Stimulated activated effector memory CD8-positive, alpha-beta T cell treated with anti-CD3 and anti-CD28 coated beads, Interleukin-12 subunit alpha, Interleukin-12 subunit beta, amount 100 ng/mL, for 72 hours (primary cell): ENCODE measurements around the gene CRLF2.
"Not testable (repeated sequence)": the region's sequence is repeated elsewhere in the genome, so short reads cannot be mapped to it uniquely, and the experiment has no call there.

ENCODE experiments used
- ATAC-seq: fragments of 150-1000 bp; cut with Tn5 transposase; 2 replicates; pipeline ENCODE4 v1.10.0; 2021
- DNase-seq, 2 donors: peaks; one replicate each; pipeline ENCODE4 v3.0.0; 2021 to 2022; ENCODE audit warnings: low spot score in 2 of 2
- H3K27ac Mint-ChIP-seq: one replicate; pipeline ENCODE4 v1.8.0; 2022; ENCODE audit warnings: mild to moderate bottlenecking, mixed read lengths
- H3K36me3 Mint-ChIP-seq: one replicate; pipeline ENCODE4 v1.8.0; 2022; ENCODE audit warnings: mild to moderate bottlenecking, mixed read lengths
- H3K4me1 Mint-ChIP-seq: one replicate; pipeline ENCODE4 v1.8.0; 2022; ENCODE audit warnings: mixed read lengths
- H3K4me3 Mint-ChIP-seq: one replicate; pipeline ENCODE4 v1.8.0; 2022; ENCODE audit warnings: mild to moderate bottlenecking, mixed read lengths
- H3K9me3 Mint-ChIP-seq: one replicate; pipeline ENCODE4 v1.8.0; 2022; ENCODE audit warnings: mixed read lengths

CRLF2 gene

DNA sequence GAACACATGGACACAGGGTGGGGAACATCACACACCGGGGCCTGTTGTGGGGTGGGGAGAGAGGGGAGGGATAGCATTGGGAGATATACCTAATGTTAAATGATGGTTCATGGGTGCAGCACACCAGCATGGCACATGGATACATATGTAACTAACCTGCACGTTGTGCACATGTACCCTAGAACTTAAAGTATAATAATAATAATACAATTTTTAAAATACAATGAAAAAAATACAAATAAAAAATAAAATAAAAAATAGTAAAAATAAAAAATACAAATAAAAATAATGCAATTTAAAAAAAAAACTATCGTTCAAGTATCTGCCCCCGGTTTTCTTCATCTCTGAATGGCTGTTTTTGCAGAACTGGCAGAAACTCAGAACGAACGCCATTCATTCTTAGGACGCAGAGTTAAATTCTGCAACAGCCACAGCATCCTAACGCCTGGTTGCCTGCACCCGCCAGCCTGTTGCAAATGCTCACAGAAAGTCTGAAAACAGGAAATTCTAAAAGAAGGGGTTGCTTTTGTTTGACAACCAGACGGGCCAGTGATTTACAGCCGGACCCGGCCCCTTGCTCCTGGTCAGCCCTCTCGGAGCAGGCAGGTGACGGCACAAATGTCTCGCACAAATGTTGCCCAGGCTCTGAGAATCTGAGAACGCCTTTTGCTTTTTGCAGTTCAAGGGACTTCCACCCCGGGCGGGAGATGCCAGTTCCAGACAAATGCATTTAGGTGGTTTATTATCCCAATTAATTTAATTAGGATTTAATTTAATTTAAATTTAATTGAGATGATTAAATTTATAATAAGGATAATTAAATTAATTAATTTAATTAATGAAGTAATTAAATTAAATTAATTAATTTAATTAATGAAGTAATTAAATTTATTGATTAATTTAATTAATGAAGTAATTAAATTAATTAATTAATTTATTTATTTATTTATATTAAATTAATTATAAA is 47.8 kb downstream of the CRLF2 start:
- no peak overlapping the region for H3K27ac Mint-ChIP-seq

DNA sequence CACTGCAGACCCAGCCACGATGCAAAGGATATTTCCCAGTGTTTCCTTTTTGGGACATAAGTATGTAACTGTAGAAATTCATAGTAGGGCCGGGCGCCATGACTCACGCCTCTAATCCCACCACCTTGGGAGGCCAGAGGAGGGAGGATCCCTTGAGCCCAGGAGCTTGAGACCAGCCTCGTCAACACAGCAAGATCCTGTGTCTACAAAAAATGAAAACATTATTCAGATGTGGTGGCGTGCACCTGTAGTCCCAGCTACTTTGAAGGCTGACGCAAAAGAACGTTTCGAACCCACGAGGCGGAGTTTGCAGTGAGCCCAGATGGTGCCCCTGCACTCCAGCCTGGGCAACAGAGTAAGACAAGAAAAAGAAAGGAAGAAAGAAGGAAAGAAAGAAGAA is 49.2 kb downstream of the CRLF2 start:
- H3K36me3 Mint-ChIP-seq: peaks cover 15% of the 10 kb centered on the region
- H3K4me3 Mint-ChIP-seq: no peak overlapping the region
- peaks cover 14% of the 10 kb centered on the region for H3K9me3 Mint-ChIP-seq
- peaks cover 24% of the 10 kb centered on the region for H3K4me1 Mint-ChIP-seq
- no peak for ATAC-seq
- no peak overlapping the region for H3K27ac Mint-ChIP-seq
- DNase-seq: peak in 1 of 2 donors; percentile 42

More for the DNA sequence above, 47.8 kb downstream of the CRLF2 start:
- H3K4me1 Mint-ChIP-seq: peaks cover 18% of the 10 kb centered on the region
- DNase-seq (peak in 1 of 2 donors; percentile 49), ATAC-seq (no peak)
- H3K36me3 Mint-ChIP-seq: peaks cover 9% of the 10 kb centered on the region
- H3K4me3 Mint-ChIP-seq: no peak overlapping the region
- peaks cover 10% of the 10 kb centered on the region for H3K9me3 Mint-ChIP-seq

- H3K27ac Mint-ChIP-seq: no peak overlapping the region
- ATAC-seq (no peak), DNase-seq (peak in 1 of 2 donors; percentile 30)
- no peak overlapping the region for H3K4me3 Mint-ChIP-seq
- peaks cover 24% of the 10 kb centered on the region for H3K4me1 Mint-ChIP-seq
- peaks cover 14% of the 10 kb centered on the region for H3K9me3 Mint-ChIP-seq
- peaks cover 15% of the 10 kb centered on the region for H3K36me3 Mint-ChIP-seq
Observed at GRCh38 chrX:1162119-1162916, 50.1 kb downstream of the CRLF2 start.

- H3K4me3 Mint-ChIP-seq: no peak overlapping the region
- ATAC-seq: no peak
- peaks cover 15% of the 10 kb centered on the region for H3K36me3 Mint-ChIP-seq
- peak overlapping the region; percentile 9 for H3K27ac Mint-ChIP-seq
- peaks cover 24% of the 10 kb centered on the region for H3K4me1 Mint-ChIP-seq
- no peak for DNase-seq
- H3K9me3 Mint-ChIP-seq: peaks cover 14% of the 10 kb centered on the region
Observed at GRCh38 chrX:1159548-1159947, 52.9 kb downstream of the CRLF2 start.

DNA sequence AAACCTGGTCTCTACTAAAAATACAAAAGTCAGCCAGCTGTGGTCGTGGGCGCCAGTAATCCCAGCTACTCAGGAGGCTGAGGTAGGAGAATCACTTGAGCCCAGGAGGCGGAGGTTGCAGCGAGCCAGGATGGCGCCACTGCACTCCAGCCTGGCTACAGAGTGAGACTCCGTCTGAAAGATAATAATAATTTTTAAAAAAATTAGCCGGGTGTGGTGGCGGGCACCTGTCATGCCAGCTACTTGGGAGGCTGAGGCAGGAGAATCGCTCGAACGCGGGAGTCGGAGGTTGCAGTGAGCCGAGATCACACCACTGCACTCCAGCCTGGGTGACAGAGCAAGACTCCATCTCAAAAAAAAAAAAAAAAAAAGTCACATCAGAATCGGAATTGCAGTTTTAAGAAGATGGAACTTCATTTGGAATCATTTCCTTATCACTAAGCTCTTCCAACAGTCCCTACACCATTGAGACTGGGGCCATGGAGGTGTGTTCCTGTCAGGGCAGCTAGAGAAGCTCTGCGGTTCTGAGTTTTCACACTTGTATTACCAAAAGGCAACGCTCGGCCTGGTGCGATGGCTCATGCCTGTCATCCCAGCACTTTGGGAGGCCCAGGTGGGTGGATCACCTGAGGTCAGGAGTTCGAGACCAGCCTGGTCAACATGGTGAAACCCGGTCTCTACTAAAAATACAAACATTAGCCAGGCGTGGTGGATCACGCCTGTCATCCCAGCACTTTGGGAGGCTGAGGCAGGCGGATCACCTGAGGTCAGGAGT is 55.6 kb downstream of the CRLF2 start:
- peaks cover 18% of the 10 kb centered on the region for H3K4me1 Mint-ChIP-seq
- not testable (repeated sequence) for DNase-seq, H3K4me3 Mint-ChIP-seq, ATAC-seq, H3K27ac Mint-ChIP-seq
- peaks cover 15% of the 10 kb centered on the region for H3K36me3 Mint-ChIP-seq
- H3K9me3 Mint-ChIP-seq: peaks cover 14% of the 10 kb centered on the region

- H3K27ac Mint-ChIP-seq: no peak overlapping the region
- DNase-seq (no peak), ATAC-seq (no peak)
- H3K36me3 Mint-ChIP-seq: no peaks in the 10 kb centered on the region
- no peaks in the 10 kb centered on the region for H3K4me1 Mint-ChIP-seq
- H3K9me3 Mint-ChIP-seq: peaks cover 4% of the 10 kb centered on the region
- H3K4me3 Mint-ChIP-seq: no peak overlapping the region
Observed at GRCh38 chrX:1153940-1154339, 58.5 kb downstream of the CRLF2 start.

GRCh38 chrX:1152090-1152489 is 60.4 kb downstream of the CRLF2 start:
- H3K27ac Mint-ChIP-seq: no peak overlapping the region
- no peaks in the 10 kb centered on the region for H3K4me1 Mint-ChIP-seq
- no peak for DNase-seq
- no peak overlapping the region for H3K4me3 Mint-ChIP-seq
- peaks cover 8% of the 10 kb centered on the region for H3K9me3 Mint-ChIP-seq
- no peak for ATAC-seq
- H3K36me3 Mint-ChIP-seq: no peaks in the 10 kb centered on the region

GRCh38 chrX:1151378-1152077 is 60.9 kb downstream of the CRLF2 start:
- DNase-seq: no peak
- Mint-ChIP-seq H3K4me1 (no peaks in the 10 kb centered on the region), H3K4me3 (no peak overlapping the region), H3K36me3 (no peaks in the 10 kb centered on the region), H3K9me3 (peaks cover 8% of the 10 kb centered on the region), H3K27ac (no peak overlapping the region)
- ATAC-seq: no peak

- ATAC-seq (no peak), DNase-seq (no peak)
- Mint-ChIP-seq H3K9me3 (peaks cover 8% of the 10 kb centered on the region), H3K36me3 (no peaks in the 10 kb centered on the region), H3K4me3 (no peak overlapping the region), H3K4me1 (no peaks in the 10 kb centered on the region), H3K27ac (no peak overlapping the region)
Observed at GRCh38 chrX:1150569-1151347, 61.7 kb downstream of the CRLF2 start.

- Mint-ChIP-seq H3K27ac (no peak overlapping the region), H3K36me3 (no peaks in the 10 kb centered on the region), H3K4me3 (no peak overlapping the region), H3K9me3 (peaks cover 8% of the 10 kb centered on the region), H3K4me1 (no peaks in the 10 kb centered on the region)
- DNase-seq (no peak), ATAC-seq (no peak)
Observed at GRCh38 chrX:1147611-1148515, 64.6 kb downstream of the CRLF2 start.

DNA sequence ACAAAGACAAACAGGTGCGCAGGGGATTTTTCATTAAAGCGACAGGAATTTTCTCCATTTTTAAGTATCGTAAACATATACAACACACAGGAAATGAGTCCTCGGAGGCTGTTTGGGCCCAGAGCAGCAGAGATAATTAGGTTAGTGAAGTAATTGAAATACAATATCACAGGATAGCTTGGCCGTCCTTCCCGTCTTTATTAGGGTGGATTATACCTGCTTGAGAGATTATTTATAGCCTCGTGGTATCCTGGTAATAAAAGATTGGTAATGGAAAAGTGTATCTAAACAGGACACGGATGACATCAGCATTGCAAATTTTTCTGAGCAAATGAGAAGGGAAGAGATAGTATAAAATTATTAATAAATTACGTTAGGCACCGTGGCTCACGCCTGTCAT is 68.2 kb downstream of the CRLF2 start:
- H3K36me3 Mint-ChIP-seq: no peaks in the 10 kb centered on the region
- DNase-seq (no peak), ATAC-seq (no peak)
- no peak overlapping the region for H3K27ac Mint-ChIP-seq
- no peak overlapping the region for H3K4me3 Mint-ChIP-seq
- no peaks in the 10 kb centered on the region for H3K4me1 Mint-ChIP-seq
- H3K9me3 Mint-ChIP-seq: peaks cover 5% of the 10 kb centered on the region
